IPS-18a (cell line): ENCODE data around the gene NDUFB2.
"Not testable (repeated sequence)": the region's sequence is repeated elsewhere in the genome, so short reads cannot be mapped to it uniquely, and the experiment has no call there.

Experiments used
- H3K27ac ChIP-seq: one replicate; pipeline ENCODE4 v1.5.1; 2013; ENCODE audit warnings: low read length
- H3K27me3 ChIP-seq: one replicate; pipeline ENCODE4 v1.6.1; 2013; ENCODE audit warnings: mild to moderate bottlenecking, low read length; ENCODE audit not compliant: control insufficient read depth, insufficient read depth
- H3K36me3 ChIP-seq: one replicate; pipeline ENCODE4 v1.6.1; 2013; ENCODE audit warnings: low read depth, low read length; ENCODE audit not compliant: control insufficient read depth
- H3K4me1 ChIP-seq: one replicate; pipeline ENCODE4 v1.6.1; 2013; ENCODE audit warnings: low read depth, low read length; ENCODE audit not compliant: control insufficient read depth
- H3K4me3 ChIP-seq: one replicate; pipeline ENCODE4 v1.5.1; 2013; ENCODE audit warnings: low read length
- H3K9ac ChIP-seq: one replicate; pipeline ENCODE4 v1.6.1; 2013; ENCODE audit warnings: mild to moderate bottlenecking, low read length, moderate library complexity
- H3K9me3 ChIP-seq: one replicate; pipeline ENCODE4 v1.6.1; 2013; ENCODE audit warnings: low read depth, low read length; ENCODE audit not compliant: control insufficient read depth

The NDUFB2 gene

GRCh38 chr7:140683657-140684056, 12.9 kb upstream of the NDUFB2 start:
- Histone ChIP-seq H3K36me3 (no peaks in the 10 kb centered on the region), H3K27ac (no peak overlapping the region), H3K4me1 (no peaks in the 10 kb centered on the region), H3K9ac (no peak overlapping the region), H3K27me3 (no peaks in the 10 kb centered on the region), H3K9me3 (no peaks in the 10 kb centered on the region), H3K4me3 (no peak overlapping the region)

- no peak overlapping the region for H3K4me3 ChIP-seq
- H3K9me3 ChIP-seq: no peaks in the 10 kb centered on the region
- H3K36me3 ChIP-seq: no peaks in the 10 kb centered on the region
- H3K27ac ChIP-seq: no peak overlapping the region
- no peak overlapping the region for H3K9ac ChIP-seq
- H3K4me1 ChIP-seq: no peaks in the 10 kb centered on the region
- H3K27me3 ChIP-seq: no peaks in the 10 kb centered on the region
These were observed 12.2 kb upstream of the NDUFB2 start for GRCh38 chr7:140684066-140684950.

GRCh38 chr7:140685407-140686087, 11.0 kb upstream of the NDUFB2 start:
- Histone ChIP-seq H3K9me3 (no peaks in the 10 kb centered on the region), H3K9ac (no peak overlapping the region), H3K4me1 (no peaks in the 10 kb centered on the region), H3K36me3 (no peaks in the 10 kb centered on the region), H3K4me3 (no peak overlapping the region), H3K27ac (no peak overlapping the region), H3K27me3 (no peaks in the 10 kb centered on the region)

GRCh38 chr7:140686921-140687320, 9.6 kb upstream of the NDUFB2 start:
- Histone ChIP-seq H3K36me3 (no peaks in the 10 kb centered on the region), H3K4me1 (no peaks in the 10 kb centered on the region), H3K27ac (no peak overlapping the region)

GRCh38 chr7:140688341-140688740, 8.2 kb upstream of the NDUFB2 start:
- no peaks in the 10 kb centered on the region for H3K36me3 ChIP-seq
- H3K4me3 ChIP-seq: no peak overlapping the region
- no peaks in the 10 kb centered on the region for H3K27me3 ChIP-seq
- H3K9me3 ChIP-seq: no peaks in the 10 kb centered on the region
- no peak overlapping the region for H3K27ac ChIP-seq
- H3K9ac ChIP-seq: no peak overlapping the region
- H3K4me1 ChIP-seq: no peaks in the 10 kb centered on the region

More at GRCh38 chr7:140686921-140687320, 9.6 kb upstream of the NDUFB2 start:
- Histone ChIP-seq H3K9ac (no peak overlapping the region), H3K9me3 (no peaks in the 10 kb centered on the region), H3K27me3 (no peaks in the 10 kb centered on the region), H3K4me3 (no peak overlapping the region)

- no peak overlapping the region for H3K4me3 ChIP-seq
- no peak overlapping the region for H3K9ac ChIP-seq
- H3K9me3 ChIP-seq: no peaks in the 10 kb centered on the region
- no peaks in the 10 kb centered on the region for H3K36me3 ChIP-seq
- H3K4me1 ChIP-seq: no peaks in the 10 kb centered on the region
- H3K27ac ChIP-seq: no peak overlapping the region
- H3K27me3 ChIP-seq: no peaks in the 10 kb centered on the region
These were observed 7.0 kb upstream of the NDUFB2 start for GRCh38 chr7:140689199-140690152.

- Histone ChIP-seq H3K9me3 (no peaks in the 10 kb centered on the region), H3K4me1 (no peaks in the 10 kb centered on the region), H3K9ac (no peak overlapping the region), H3K4me3 (no peak overlapping the region), H3K27me3 (no peaks in the 10 kb centered on the region), H3K27ac (no peak overlapping the region), H3K36me3 (no peaks in the 10 kb centered on the region)
These were observed 5.0 kb upstream of the NDUFB2 start for GRCh38 chr7:140691376-140692045.

- not testable (repeated sequence) for H3K27ac ChIP-seq, H3K27me3 ChIP-seq, H3K36me3 ChIP-seq, H3K9me3 ChIP-seq, H3K4me3 ChIP-seq, H3K9ac ChIP-seq, H3K4me1 ChIP-seq
These were observed 2.7 kb upstream of the NDUFB2 start for GRCh38 chr7:140693849-140694248.

- Histone ChIP-seq H3K9ac (no peak overlapping the region), H3K4me1 (no peaks in the 10 kb centered on the region), H3K36me3 (no peaks in the 10 kb centered on the region), H3K4me3 (no peak overlapping the region), H3K27ac (no peak overlapping the region), H3K27me3 (no peaks in the 10 kb centered on the region), H3K9me3 (no peaks in the 10 kb centered on the region)
These were observed 1.9 kb upstream of the NDUFB2 start for GRCh38 chr7:140694592-140694991.

- Histone ChIP-seq H3K9me3 (no peaks in the 10 kb centered on the region), H3K36me3 (no peaks in the 10 kb centered on the region)
These were observed 1.1 kb upstream of the NDUFB2 start for GRCh38 chr7:140695381-140695780.

More at GRCh38 chr7:140695381-140695780, 1.1 kb upstream of the NDUFB2 start:
- Histone ChIP-seq H3K27me3 (no peaks in the 10 kb centered on the region), H3K9ac (no peak overlapping the region), H3K4me1 (no peaks in the 10 kb centered on the region), H3K4me3 (no peak overlapping the region), H3K27ac (no peak overlapping the region)
